Posterior vena cava (tissue), 2 donors: ENCODE data around the gene DNAJB6. TPM values are rescaled to one million over a fixed set of nuclear protein-coding genes. Genes with fewer than 3 reads are reported as not detected.

ENCODE experiments used
- total RNA-seq, 2 donors: library from RNA; stranded (reverse); fragmentation: NEBNext Ultra II Directional; extraction: Animal tissue kit (Norgen Biotek cat#: 25700); gene quantifications; one replicate each; pipeline ENCODE4 v1.2.1, GENCODE V29; 2021
- donor health status: DM: yes; HTN: yes; CAD: no.
- donor health status: DM: yes; HTN: yes; CAD: no.

The DNAJB6 gene
- total RNA-seq, 2 donors from 2014 or later = 105 to 118 TPM

Other genes with a start within 250 kb of the DNAJB6 start
- 10 to 100 TPM; 58.7 to 62.4 TPM for gene UBE3C, start 198.1 kb upstream of the DNAJB6 start, total RNA-seq